Activated CD8-positive, alpha-beta T cell treated with anti-CD3 and anti-CD28 coated beads for 36 hours (primary cell): ENCODE data around the gene ARHGAP44. TPM values are rescaled to one million over a fixed set of nuclear protein-coding genes. Genes with fewer than 3 reads are reported as not detected.

ENCODE experiments used
- ATAC-seq: fragments of 200-7000 bp; cut with Tn5 transposase; one replicate; pipeline ENCODE4 v1.10.0; 2021; ENCODE audit warnings: mild to moderate bottlenecking, moderate library complexity
- CTCF ChIA-PET: fragments of 350-600 bp; sonication (Branson Sonifier 250); formaldehyde crosslinking; loops from one replicate; lab custom pipeline; 2021; ENCODE audit warnings: antibody characterized with exemption; lab: Charles Lee
- POLR2A ChIA-PET: fragments of 350-600 bp; sonication (Branson Sonifier 250); formaldehyde crosslinking; loops from one replicate; lab custom pipeline; 2021; ENCODE audit warnings: antibody characterized with exemption; lab: Charles Lee
- DNase-seq: peaks from one replicate; pipeline ENCODE4 v3.0.0-alpha.2; 2020
- H3K27ac Mint-ChIP-seq: one replicate; pipeline ENCODE4 v1.8.0; 2021; ENCODE audit warnings: mild to moderate bottlenecking, mixed read lengths
- H3K27me3 Mint-ChIP-seq: one replicate; pipeline ENCODE4 v1.8.0; 2021; ENCODE audit warnings: mixed read lengths
- H3K36me3 Mint-ChIP-seq: one replicate; pipeline ENCODE4 v1.8.0; 2021; ENCODE audit warnings: low read depth, mixed read lengths
- H3K4me1 Mint-ChIP-seq: one replicate; pipeline ENCODE4 v1.8.0; 2021; ENCODE audit warnings: low read depth, mixed read lengths
- H3K4me3 Mint-ChIP-seq: one replicate; pipeline ENCODE4 v1.8.0; 2021; ENCODE audit warnings: mild to moderate bottlenecking, moderate library complexity, mixed read lengths
- H3K9me3 Mint-ChIP-seq: one replicate; pipeline ENCODE4 v1.8.0; 2021; ENCODE audit warnings: mixed read lengths
- intact Hi-C: fragments of 100-400 bp; cut with micrococcal nuclease; formaldehyde crosslinking; loops from one replicate; pipeline ENCODE4 v1.10.0; 2022
- total RNA-seq, 2 experiments: library from RNA; stranded (reverse); gene quantifications; one replicate each; pipeline ENCODE4 v1.2.3, GENCODE V29; 2021
- TF ChIP-seq, protein P1 (sequence below): fragments of 200-600 bp; IDR thresholded peaks from one replicate; pipeline ENCODE4 v1.8.0; 2022; ENCODE audit warnings: antibody characterized with exemption, mild to moderate bottlenecking

Gene ARHGAP44
- total RNA-seq, 2 experiments from 2014 or later = 0.22 to 0.50 TPM

- Mint-ChIP-seq H3K4me3 (no peak overlapping the region), H3K4me1 (no peaks in the 10 kb centered on the region), H3K27ac (no peak overlapping the region), H3K27me3 (peaks cover 13% of the 10 kb centered on the region), H3K9me3 (no peaks in the 10 kb centered on the region), H3K36me3 (no peaks in the 10 kb centered on the region)
- DNase-seq (no peak), ATAC-seq (no peak)
- POLR2A ChIA-PET = no interaction called here
- CTCF ChIA-PET = interaction anchor here (1.6 kb wide), 1 partner anchor 26 kb away, joined by 5 read pairs; no protein-coding TSS in a partner anchor
- intact Hi-C loops = no loop called here
- TF ChIP-seq, protein P1, sequence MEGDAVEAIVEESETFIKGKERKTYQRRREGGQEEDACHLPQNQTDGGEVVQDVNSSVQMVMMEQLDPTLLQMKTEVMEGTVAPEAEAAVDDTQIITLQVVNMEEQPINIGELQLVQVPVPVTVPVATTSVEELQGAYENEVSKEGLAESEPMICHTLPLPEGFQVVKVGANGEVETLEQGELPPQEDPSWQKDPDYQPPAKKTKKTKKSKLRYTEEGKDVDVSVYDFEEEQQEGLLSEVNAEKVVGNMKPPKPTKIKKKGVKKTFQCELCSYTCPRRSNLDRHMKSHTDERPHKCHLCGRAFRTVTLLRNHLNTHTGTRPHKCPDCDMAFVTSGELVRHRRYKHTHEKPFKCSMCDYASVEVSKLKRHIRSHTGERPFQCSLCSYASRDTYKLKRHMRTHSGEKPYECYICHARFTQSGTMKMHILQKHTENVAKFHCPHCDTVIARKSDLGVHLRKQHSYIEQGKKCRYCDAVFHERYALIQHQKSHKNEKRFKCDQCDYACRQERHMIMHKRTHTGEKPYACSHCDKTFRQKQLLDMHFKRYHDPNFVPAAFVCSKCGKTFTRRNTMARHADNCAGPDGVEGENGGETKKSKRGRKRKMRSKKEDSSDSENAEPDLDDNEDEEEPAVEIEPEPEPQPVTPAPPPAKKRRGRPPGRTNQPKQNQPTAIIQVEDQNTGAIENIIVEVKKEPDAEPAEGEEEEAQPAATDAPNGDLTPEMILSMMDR = no peak
These were observed 189.9 kb downstream of the ARHGAP44 start for GRCh38 chr17:12979246-12979645.

DNA sequence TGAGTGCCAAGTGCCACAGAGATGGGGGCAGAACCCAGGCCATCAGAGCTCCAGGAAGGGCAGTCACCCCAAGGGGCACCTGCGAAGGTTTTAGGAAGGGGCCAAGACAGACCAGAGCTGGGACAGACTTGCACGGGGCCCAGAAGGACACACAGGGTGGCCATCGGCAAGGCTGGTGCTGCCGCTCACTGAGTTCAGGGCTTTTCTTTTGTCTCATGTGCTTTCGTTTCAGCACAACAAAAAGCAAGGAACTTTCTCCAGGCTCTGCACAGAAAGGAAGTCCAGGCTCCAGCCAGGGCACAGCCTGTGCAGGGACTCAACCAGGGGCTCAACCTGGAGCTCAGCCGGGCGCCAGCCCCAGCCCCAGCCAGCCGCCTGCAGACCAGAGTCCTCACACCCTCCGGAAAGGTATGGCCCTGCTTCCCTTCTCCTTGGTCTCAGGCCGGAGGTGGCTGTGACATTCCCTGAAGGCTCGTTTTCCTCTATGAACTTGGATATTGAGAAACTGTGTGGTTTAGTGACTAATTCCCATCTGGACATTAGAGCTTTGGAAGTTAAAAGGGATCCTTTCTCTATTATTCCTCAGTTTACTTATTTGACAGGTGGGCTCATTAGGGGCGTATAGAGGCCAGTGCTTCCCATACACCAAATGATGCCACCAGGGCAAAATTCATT lies 190.7 kb downstream of the ARHGAP44 start:
- DNase-seq (no peak), ATAC-seq (no peak)
- ChIA-PET CTCF (interaction anchor here (1.1 to 1.6 kb wide), 2 partner anchors 23 to 25 kb away, joined by 3 to 5 read pairs; no protein-coding TSS in a partner anchor), POLR2A (no interaction called here)
- Mint-ChIP-seq H3K27me3 (peaks cover 10% of the 10 kb centered on the region), H3K4me3 (no peak overlapping the region), H3K4me1 (no peaks in the 10 kb centered on the region), H3K36me3 (no peaks in the 10 kb centered on the region), H3K9me3 (no peaks in the 10 kb centered on the region), H3K27ac (no peak overlapping the region)
- TF ChIP-seq, protein P1 = no peak
- intact Hi-C loops = no loop called here

DNA sequence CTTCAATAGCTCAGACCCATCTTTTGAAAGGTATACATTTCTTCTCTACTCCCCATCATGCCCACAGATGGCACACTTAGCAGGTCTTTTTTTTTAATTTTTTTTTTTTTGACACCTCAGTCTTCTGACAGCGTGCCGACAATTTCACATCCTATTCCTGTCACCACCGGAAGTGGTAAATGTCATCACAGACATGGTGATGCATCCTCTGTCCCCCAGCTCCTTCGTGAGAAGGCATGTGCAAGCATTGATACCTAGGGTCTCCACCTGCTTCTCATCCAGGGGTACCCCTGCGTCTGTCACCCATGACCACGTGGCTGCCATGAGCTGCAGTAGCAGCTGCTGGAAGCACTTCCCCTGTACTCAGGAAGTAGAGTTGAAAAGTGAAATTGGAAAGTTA lies 192.9 kb downstream of the ARHGAP44 start:
- TF ChIP-seq, protein P1 = no peak
- DNase-seq (peak; percentile 12), ATAC-seq (peak; percentile 30)
- no peak overlapping the region for H3K27ac Mint-ChIP-seq
- intact Hi-C loops = no loop called here
- ChIA-PET POLR2A (no interaction called here), CTCF (no interaction called here)
- no peaks in the 10 kb centered on the region for H3K4me1 Mint-ChIP-seq
- no peaks in the 10 kb centered on the region for H3K36me3 Mint-ChIP-seq
- no peaks in the 10 kb centered on the region for H3K9me3 Mint-ChIP-seq
- peaks cover 8% of the 10 kb centered on the region for H3K27me3 Mint-ChIP-seq
- no peak overlapping the region for H3K4me3 Mint-ChIP-seq

GRCh38 chr17:12983991-12984884 lies 194.9 kb downstream of the ARHGAP44 start:
- intact Hi-C loops = no loop called here
- DNase-seq (no peak), ATAC-seq (no peak)
- Mint-ChIP-seq H3K36me3 (peaks cover 1% of the 10 kb centered on the region), H3K27ac (no peak overlapping the region), H3K4me3 (no peak overlapping the region), H3K4me1 (no peaks in the 10 kb centered on the region), H3K27me3 (peaks cover 2% of the 10 kb centered on the region), H3K9me3 (no peaks in the 10 kb centered on the region)
- ChIA-PET CTCF (no interaction called here), POLR2A (no interaction called here)
- TF ChIP-seq, protein P1 = no peak
